Pancreas (tissue), 10 donors: ENCODE data around the gene KCTD17. TPM values are rescaled to one million over a fixed set of nuclear protein-coding genes. Genes with fewer than 3 reads are reported as not detected.

Experiments
- ATAC-seq, 4 donors: fragments of 200-7000 bp; cut with Tn5 transposase; one replicate each; pipeline versions ENCODE4 v1.8.0 to v1.9.1; 2020; ENCODE audit warnings: mild to moderate bottlenecking in 4 of 4, moderate library complexity in 4 of 4
- DNase-seq, 6 donors: peaks; one replicate each; pipeline ENCODE4 v3.0.0-alpha.2; 2020
- FAIRE-seq: peaks from 2 replicates; lab custom pipeline; 2012; peaks lifted over from hg19 to GRCh38; lab: Jason Lieb, UNC
- H3K27ac ChIP-seq, 4 donors: fragments of 200-600 bp; sonication (generic); 1 replicate in 3 of 4; 2 replicates in 1 of 4; pipeline versions ENCODE4 v1.5.0 to v1.8.0; 2020
- H3K27me3 ChIP-seq, 4 donors: fragments of 200-600 bp; one replicate each; pipeline ENCODE4 v1.8.0; 2021
- H3K36me3 ChIP-seq, 3 donors: fragments of 200-600 bp; sonication (generic) in 1 of 3; one replicate each; pipeline versions ENCODE4 v1.5.0 to v1.8.0; 2020 to 2021
- H3K4me1 ChIP-seq, 3 donors: fragments of 200-600 bp; one replicate each; pipeline ENCODE4 v1.8.0; 2021
- H3K4me3 ChIP-seq, 4 donors: fragments of 200-600 bp; sonication (generic) in 2 of 4; one replicate each; pipeline versions ENCODE4 v1.5.0 to v1.8.0; 2020 to 2021
- H3K9me3 ChIP-seq, 4 donors: fragments of 200-600 bp; one replicate each; pipeline ENCODE4 v1.8.0; 2021
- CTCF ChIP-seq, 4 donors: fragments of 200-600 bp; sonication (generic) in 3 of 4; IDR thresholded peaks; one replicate each; pipeline versions ENCODE4 v1.5.0 to v1.8.0; 2021; ENCODE audit warnings: antibody characterized with exemption in 4 of 4
- WGBS, 2 donors: extraction: QIAGEN DNeasy Blood & Tissue Kit; methylation state at CpG; one replicate each; pipeline ENCODE4 v1.1.7; 2013; 5-methylcytosine and 5-hydroxymethylcytosine counted together
- intact Hi-C, 3 donors: fragments of 100-400 bp; cut with DNase I; formaldehyde crosslinking; loops; one replicate each; pipeline versions ENCODE4 v1.11.1 to v1.14.2; 2022
- polyA plus RNA-seq, 2 donors: library from polyadenylated mRNA; stranded (reverse); fragments of 200-250 nt; gene quantifications; one replicate each; pipeline ENCODE4 v1.2.3, GENCODE V29; 2013
- total RNA-seq, 6 donors: library from RNA; stranded (reverse); fragmentation: NEBNext Ultra II Directional in 4 of 6; extraction: Animal tissue kit (Norgen Biotek cat#: 25700) in 4 of 6; gene quantifications; one replicate each; pipeline versions ENCODE4 v1.2.1 to v1.2.4, GENCODE V29; 2021 to 2023
- donor health status: healthy with polysubstance abuse.
- donor health status: DM: no; HTN: no; CAD: no; lungs with moderate emphysema.
- donor health status: DM: no; HTN: no; CAD: no.
- donor health status: control.
- donor health status: control.
- donor health status: Bipolar disorder and iron deficiency.
- donor health status: DM: yes; HTN: yes; CAD: no.
- donor health status: DM: no; HTN: no; CAD: no.
- donor health status: DM: no; HTN: no; CAD: no.
- donor health status: DM: yes; HTN: yes; CAD: no.

The KCTD17 gene
- total and polyA plus RNA-seq, 8 donors: 2.6 to 11.8 (median 4.4) TPM

- no peak for TF ChIP-seq CTCF (IDR thresholded peaks at IDR 0.05)
- ATAC-seq (no peak), DNase-seq (no peak), FAIRE-seq (no peak)
- no peaks in the 10 kb centered on the region for H3K36me3 ChIP-seq
- intact Hi-C loops: no loop called here
- H3K27ac ChIP-seq: no peak overlapping the region
- no peak overlapping the region for H3K4me3 ChIP-seq
- 59 to 77% methylated on average over 10 to 13 of the region's 13 CpGs for WGBS, 2 donors
- no peaks in the 10 kb centered on the region for H3K9me3 ChIP-seq
- H3K27me3 ChIP-seq: peaks cover 0 to 3% (median 0%) of the 10 kb centered on the region in 4 donors
- no peaks in the 10 kb centered on the region for H3K4me1 ChIP-seq
Measured at GRCh38 chr22:37097346-37097745, 45.8 kb downstream of the KCTD17 start.

GRCh38 chr22:37098976-37099591 lies 47.5 kb downstream of the KCTD17 start:
- DNase-seq (no peak), FAIRE-seq (no peak), ATAC-seq (no peak)
- no peaks in the 10 kb centered on the region for H3K4me1 ChIP-seq
- no peaks in the 10 kb centered on the region for H3K36me3 ChIP-seq
- WGBS, 2 donors: 76 to 77% methylated on average over 10 of the region's 10 CpGs
- no peak for TF ChIP-seq CTCF (IDR thresholded peaks at IDR 0.05)
- H3K4me3 ChIP-seq: no peak overlapping the region
- intact Hi-C loops: no loop called here
- H3K9me3 ChIP-seq: no peaks in the 10 kb centered on the region
- no peak overlapping the region for H3K27ac ChIP-seq
- H3K27me3 ChIP-seq: peaks cover 0 to 3% (median 0%) of the 10 kb centered on the region in 4 donors

GRCh38 chr22:37100589-37101127 lies 49.1 kb downstream of the KCTD17 start:
- H3K27me3 ChIP-seq: no peaks in the 10 kb centered on the region
- H3K4me1 ChIP-seq: no peaks in the 10 kb centered on the region
- no peak for TF ChIP-seq CTCF (IDR thresholded peaks at IDR 0.05)
- DNase-seq (no peak), ATAC-seq (no peak), FAIRE-seq (no peak)
- no peak overlapping the region for H3K27ac ChIP-seq
- no peaks in the 10 kb centered on the region for H3K36me3 ChIP-seq
- H3K9me3 ChIP-seq: no peaks in the 10 kb centered on the region
- WGBS, 2 donors: 59 to 78% methylated on average over 8 of the region's 8 CpGs
- intact Hi-C loops: no loop called here
- no peak overlapping the region for H3K4me3 ChIP-seq

GRCh38 chr22:37101311-37102066 lies 49.9 kb downstream of the KCTD17 start:
- DNase-seq: no peak

More at GRCh38 chr22:37101311-37102066, 49.9 kb downstream of the KCTD17 start:
- intact Hi-C loops: no loop called here
- H3K36me3 ChIP-seq: no peaks in the 10 kb centered on the region
- no peaks in the 10 kb centered on the region for H3K9me3 ChIP-seq
- no peak overlapping the region for H3K4me3 ChIP-seq
- no peaks in the 10 kb centered on the region for H3K27me3 ChIP-seq
- no peaks in the 10 kb centered on the region for H3K4me1 ChIP-seq
- no peak for TF ChIP-seq CTCF (IDR thresholded peaks at IDR 0.05)
- FAIRE-seq (no peak), ATAC-seq (no peak)
- no peak overlapping the region for H3K27ac ChIP-seq
- WGBS, 2 donors: 74 to 82% methylated on average over 10 of the region's 10 CpGs
